ENCODE results near the gene LRRC27. TPM values are rescaled to one million over a fixed set of nuclear protein-coding genes. Genes with fewer than 3 reads are reported as not detected.

Gene LRRC27
- total and polyA plus RNA-seq, 2 experiments from 2014 or later, result 7.5 to 9.6 TPM

DNA sequence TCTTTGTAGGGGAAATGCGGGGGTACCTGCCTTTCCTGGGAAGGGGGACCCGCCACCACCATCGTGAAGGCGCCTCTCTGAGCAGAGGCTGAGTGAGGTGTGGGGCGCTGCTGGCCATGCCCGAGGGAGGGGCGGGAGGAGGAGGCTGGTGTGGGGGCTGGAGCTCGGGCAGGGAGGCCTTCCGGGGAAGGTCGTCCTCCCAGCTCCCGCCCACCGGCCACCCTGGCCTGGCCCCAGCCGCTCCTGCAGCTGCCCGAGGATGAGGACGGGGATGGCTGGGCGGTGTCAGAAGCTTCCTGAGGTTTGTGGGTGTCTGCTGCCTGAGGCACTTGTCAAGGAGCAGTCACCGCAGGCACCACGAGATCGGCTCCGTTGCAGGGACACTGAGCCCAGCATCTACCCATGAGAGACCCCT, 76.4 kb downstream of the LRRC27 start:
- Histone ChIP-seq H3K36me3 (ENCODE audit: low read depth) (no peaks in the 10 kb centered on the region), H3K4me3 (no peak overlapping the region), H3K9me3 (ENCODE audit: low read depth) (no peaks in the 10 kb centered on the region), H4K20me1 (ENCODE audit: insufficient read depth) (no peaks in the 10 kb centered on the region), H3K79me2 (ENCODE audit: insufficient read depth) (no peaks in the 10 kb centered on the region), H3K27me3 (replicated peaks; ENCODE audit: insufficient read depth) (no peaks in the 10 kb centered on the region), H3K4me1 (ENCODE audit: insufficient read depth) (0 out of 2 replicates have a peak, but pooled peaks cover 3% of the 10 kb centered on the region), H3F3A (ENCODE audit: insufficient read depth) (no peaks in the 10 kb centered on the region), H3K9ac (no peak overlapping the region), H3K4me2 (ENCODE audit: unreplicated experiment) (no peak overlapping the region), H3K27ac (no peak overlapping the region), H3K9me2 (ENCODE audit: insufficient read depth) (no peaks in the 10 kb centered on the region), H2AFZ (no peak overlapping the region)
- TF ChIP-seq EZH2 (IDR thresholded peaks at IDR 0.05; ENCODE audit: insufficient read depth, poor library complexity, severe bottlenecking), result no peak
- TF ChIP-seq EZH2phosphoT487 (IDR thresholded peaks at IDR 0.05; ENCODE audit: insufficient read depth, low read depth), result no peak
- 80 to 95% methylated on average over 13 to 19 of the region's 20 CpGs for WGBS, 2 experiments (ENCODE audit: low coverage in 1 of 2, low lambda C conversion rate in 2 of 2, missing lambda C conversion rate in 2 of 2)
- in situ Hi-C loops (cut with MboI), result no loop called here
- DNase-seq, result no peak

DNA sequence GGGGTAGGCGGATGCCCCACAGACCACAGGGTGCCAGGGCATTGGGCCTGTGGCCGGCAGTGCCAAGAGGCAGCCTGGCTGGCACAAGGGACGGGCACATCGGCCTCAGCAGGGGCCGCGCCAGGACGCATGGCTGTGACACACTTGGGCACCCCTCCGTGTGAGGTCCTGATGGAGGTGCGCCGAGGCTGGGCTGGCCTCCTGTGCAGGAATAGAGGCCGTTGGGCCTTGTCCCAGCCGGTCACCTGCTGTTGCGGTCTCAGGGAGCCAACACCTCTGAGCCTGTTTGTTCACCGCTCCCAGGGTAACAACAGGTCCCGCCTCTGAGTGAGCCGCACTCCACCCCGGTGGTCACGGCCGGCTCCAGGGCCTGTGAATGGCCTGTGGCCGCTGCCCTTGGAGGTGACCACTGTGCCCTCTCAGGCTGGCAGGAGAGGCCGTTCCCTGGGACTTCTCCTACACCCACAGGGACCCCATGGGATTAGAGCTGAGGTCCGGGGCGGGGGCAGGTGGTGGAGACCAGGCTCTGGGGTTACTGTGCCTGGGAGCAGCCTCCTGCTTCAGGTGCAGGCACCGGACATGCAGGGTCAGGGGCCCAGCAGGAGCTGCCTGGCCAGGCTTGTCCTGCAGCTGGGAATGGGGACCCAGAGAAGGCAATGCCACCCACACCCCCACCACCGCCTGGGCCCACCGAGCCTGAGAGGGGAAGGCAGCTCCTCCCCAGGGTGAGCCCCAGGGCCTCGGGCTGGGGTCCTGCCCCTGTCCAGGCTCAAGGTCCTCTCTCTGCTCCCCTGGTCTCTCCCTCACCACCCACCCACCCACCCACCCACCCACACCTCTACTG, 77.1 kb downstream of the LRRC27 start:
- Histone ChIP-seq H3K79me2 (ENCODE audit: insufficient read depth) (no peaks in the 10 kb centered on the region), H2AFZ (no peak overlapping the region), H3K27me3 (replicated peaks; ENCODE audit: insufficient read depth) (no peaks in the 10 kb centered on the region), H3K4me2 (ENCODE audit: unreplicated experiment) (no peak overlapping the region), H3F3A (ENCODE audit: insufficient read depth) (no peaks in the 10 kb centered on the region), H3K4me1 (ENCODE audit: insufficient read depth) (0 out of 2 replicates have a peak, but pooled peaks cover 3% of the 10 kb centered on the region), H3K9me3 (ENCODE audit: low read depth) (no peaks in the 10 kb centered on the region), H3K4me3 (no peak overlapping the region), H4K20me1 (ENCODE audit: insufficient read depth) (no peaks in the 10 kb centered on the region), H3K9me2 (ENCODE audit: insufficient read depth) (no peaks in the 10 kb centered on the region), H3K36me3 (ENCODE audit: low read depth) (no peaks in the 10 kb centered on the region), H3K27ac (no peak overlapping the region), H3K9ac (no peak overlapping the region)
- DNase-seq, result no peak
- TF ChIP-seq EZH2phosphoT487 (IDR thresholded peaks at IDR 0.05; ENCODE audit: insufficient read depth, low read depth) (no peak), EZH2 (IDR thresholded peaks at IDR 0.05; ENCODE audit: insufficient read depth, poor library complexity, severe bottlenecking) (no peak)
- in situ Hi-C loops (cut with MboI), result no loop called here
- WGBS, 2 experiments (ENCODE audit: low coverage in 1 of 2, low lambda C conversion rate in 2 of 2, missing lambda C conversion rate in 2 of 2), result 93 to 95% methylated on average over 23 to 25 of the region's 27 CpGs

DNA sequence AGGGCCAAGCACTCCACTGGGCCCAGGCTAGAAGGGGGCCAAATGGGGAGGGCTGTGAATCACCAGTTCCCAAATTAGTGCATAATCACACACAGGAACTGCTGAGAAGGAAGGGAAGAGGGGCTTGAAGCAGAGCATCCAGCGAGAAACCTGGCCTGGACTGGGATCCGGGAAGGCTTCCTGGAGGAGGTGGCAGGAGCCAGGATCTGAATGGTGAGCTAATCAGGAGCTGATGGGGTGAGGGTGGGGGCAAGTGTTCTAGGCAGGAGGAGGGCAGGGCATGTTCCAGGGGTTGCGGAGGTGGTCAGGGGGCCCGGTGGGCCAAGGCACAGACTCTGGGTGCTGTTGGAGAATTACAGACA, 77.7 kb downstream of the LRRC27 start:
- Histone ChIP-seq H3F3A (ENCODE audit: insufficient read depth) (no peaks in the 10 kb centered on the region), H3K4me3 (no peak overlapping the region), H3K27ac (no peak overlapping the region), H3K9ac (no peak overlapping the region), H3K4me1 (ENCODE audit: insufficient read depth) (0 out of 2 replicates have a peak, but pooled peaks cover 3% of the 10 kb centered on the region), H3K9me3 (ENCODE audit: low read depth) (no peaks in the 10 kb centered on the region), H3K79me2 (ENCODE audit: insufficient read depth) (no peaks in the 10 kb centered on the region), H4K20me1 (ENCODE audit: insufficient read depth) (no peaks in the 10 kb centered on the region), H3K4me2 (ENCODE audit: unreplicated experiment) (no peak overlapping the region), H2AFZ (no peak overlapping the region), H3K9me2 (ENCODE audit: insufficient read depth) (no peaks in the 10 kb centered on the region), H3K36me3 (ENCODE audit: low read depth) (no peaks in the 10 kb centered on the region), H3K27me3 (replicated peaks; ENCODE audit: insufficient read depth) (no peaks in the 10 kb centered on the region)
- in situ Hi-C loops (cut with MboI), result no loop called here
- TF ChIP-seq EZH2 (IDR thresholded peaks at IDR 0.05; ENCODE audit: insufficient read depth, poor library complexity, severe bottlenecking) (no peak), EZH2phosphoT487 (IDR thresholded peaks at IDR 0.05; ENCODE audit: insufficient read depth, low read depth) (no peak)
- 96 to 99% methylated on average over 4 of the region's 4 CpGs for WGBS, 2 experiments (ENCODE audit: low coverage in 1 of 2, low lambda C conversion rate in 2 of 2, missing lambda C conversion rate in 2 of 2)
- no peak for DNase-seq

DNA sequence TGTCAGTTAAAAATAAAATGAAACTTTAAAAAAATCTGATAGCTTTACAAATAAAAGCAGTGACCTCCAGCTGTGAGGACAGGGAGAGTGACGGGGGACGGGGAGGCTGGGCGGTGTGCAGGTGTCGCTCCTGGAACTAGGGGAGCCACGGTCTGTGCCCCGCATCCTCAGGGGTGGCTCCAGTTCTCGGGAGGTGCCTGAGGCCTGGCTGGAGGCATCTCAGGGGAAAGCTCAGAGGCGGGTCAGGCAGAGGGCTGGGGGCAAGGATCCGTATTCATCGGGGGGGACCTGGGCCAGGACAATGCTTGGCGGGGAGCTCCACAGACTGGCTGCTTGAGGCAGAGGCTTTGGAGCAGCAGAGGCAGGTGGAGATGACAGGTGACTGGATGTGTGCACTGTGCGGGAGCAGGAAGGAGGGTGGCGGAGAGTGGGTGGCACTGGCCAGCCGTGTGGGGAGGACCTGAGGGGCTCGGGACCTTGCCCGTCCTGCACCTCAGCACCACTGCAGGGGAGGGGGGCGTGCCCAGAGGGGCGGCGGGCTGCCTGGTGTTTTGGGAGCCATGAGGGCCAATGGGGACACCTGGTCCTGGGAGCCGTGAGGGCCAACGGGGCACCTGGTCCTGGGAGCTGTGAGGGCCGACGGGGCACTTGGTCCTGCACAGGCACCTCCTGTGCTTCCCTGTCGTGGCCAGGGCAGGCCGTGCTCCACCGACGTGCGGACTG, 78.2 kb downstream of the LRRC27 start:
- DNase-seq, result no peak
- Histone ChIP-seq H3K4me3 (no peak overlapping the region), H3K36me3 (ENCODE audit: low read depth) (no peaks in the 10 kb centered on the region), H3K27me3 (replicated peaks; ENCODE audit: insufficient read depth) (no peaks in the 10 kb centered on the region), H4K20me1 (ENCODE audit: insufficient read depth) (no peaks in the 10 kb centered on the region), H3K4me1 (ENCODE audit: insufficient read depth) (0 out of 2 replicates have a peak, but pooled peaks cover 3% of the 10 kb centered on the region), H3K9ac (no peak overlapping the region), H3F3A (ENCODE audit: insufficient read depth) (no peaks in the 10 kb centered on the region), H3K4me2 (ENCODE audit: unreplicated experiment) (no peak overlapping the region), H3K9me3 (ENCODE audit: low read depth) (no peaks in the 10 kb centered on the region), H3K9me2 (ENCODE audit: insufficient read depth) (no peaks in the 10 kb centered on the region), H2AFZ (no peak overlapping the region), H3K79me2 (ENCODE audit: insufficient read depth) (no peaks in the 10 kb centered on the region), H3K27ac (no peak overlapping the region)
- WGBS, 2 experiments (ENCODE audit: low coverage in 1 of 2, low lambda C conversion rate in 2 of 2, missing lambda C conversion rate in 2 of 2), result 92 to 94% methylated on average over 13 to 28 of the region's 28 CpGs
- TF ChIP-seq EZH2 (IDR thresholded peaks at IDR 0.05; ENCODE audit: insufficient read depth, poor library complexity, severe bottlenecking) (no peak), EZH2phosphoT487 (IDR thresholded peaks at IDR 0.05; ENCODE audit: insufficient read depth, low read depth) (no peak)
- in situ Hi-C loops (cut with MboI), result no loop called here
